Posterior cingulate gyrus (tissue), 11 donors: Measurements from ENCODE around the gene ATXN2.
"Not testable (repeated sequence)": the region's sequence is repeated elsewhere in the genome, so short reads cannot be mapped to it uniquely, and the experiment has no call there.

Experiments
- DNase-seq, 10 donors: peaks; one replicate each; pipeline versions ENCODE4 v3.0.0 to v3.0.0-alpha.2; 2020 to 2021; ENCODE audit warnings: mixed read lengths in 3 of 10
- intact Hi-C: fragments of 100-400 bp; cut with DNase I; formaldehyde crosslinking; loops from one replicate; pipeline ENCODE4 v1.15.1; 2023

ATXN2 gene

DNA sequence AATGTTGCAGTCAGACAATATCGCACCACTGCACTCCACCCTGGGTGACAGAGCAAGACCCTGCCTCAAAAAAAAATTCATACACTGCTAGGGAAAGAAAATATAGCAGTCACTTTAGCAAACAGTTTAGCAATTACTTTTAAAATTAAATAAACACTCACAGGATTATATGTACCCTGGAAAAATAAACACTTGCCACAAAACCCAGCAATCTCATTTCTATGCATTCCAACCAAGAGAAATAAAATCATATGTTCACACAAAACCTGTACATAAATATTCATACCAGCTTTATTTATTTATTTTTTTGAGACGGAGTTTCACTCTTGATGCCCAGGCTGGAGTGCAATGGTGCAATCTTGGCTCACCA, 20.2 kb downstream of the ATXN2 start:
- intact Hi-C loops: no loop called here
- no peak for DNase-seq

- intact Hi-C loops: no loop called here
- peak in 1 of 10 donors; percentile 41 for DNase-seq
Observed at GRCh38 chr12:111578276-111578970, 20.7 kb downstream of the ATXN2 start.

- intact Hi-C loops: no loop called here
- DNase-seq: no peak
Observed at GRCh38 chr12:111574797-111575443, 24.2 kb downstream of the ATXN2 start.

DNA sequence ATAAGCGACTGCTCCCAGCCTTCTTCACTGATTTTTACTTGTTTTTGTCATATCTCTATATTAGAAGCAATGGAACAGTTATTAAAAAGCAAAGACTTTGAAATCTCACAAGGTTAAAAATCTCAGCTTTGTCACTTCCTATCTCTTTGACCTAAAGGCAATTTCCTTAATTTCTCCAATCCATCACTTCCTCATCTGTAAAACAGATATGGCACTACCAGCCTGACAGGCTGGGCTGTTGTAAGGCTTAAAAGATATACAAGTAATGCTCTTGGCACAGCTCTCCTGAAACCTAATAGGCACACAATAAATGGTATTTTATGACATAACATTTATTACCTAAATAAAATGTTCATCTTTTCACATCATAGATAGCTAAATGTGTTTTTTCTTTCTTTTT, 25.6 kb downstream of the ATXN2 start:
- DNase-seq: no peak
- intact Hi-C loops: no loop called here

DNA sequence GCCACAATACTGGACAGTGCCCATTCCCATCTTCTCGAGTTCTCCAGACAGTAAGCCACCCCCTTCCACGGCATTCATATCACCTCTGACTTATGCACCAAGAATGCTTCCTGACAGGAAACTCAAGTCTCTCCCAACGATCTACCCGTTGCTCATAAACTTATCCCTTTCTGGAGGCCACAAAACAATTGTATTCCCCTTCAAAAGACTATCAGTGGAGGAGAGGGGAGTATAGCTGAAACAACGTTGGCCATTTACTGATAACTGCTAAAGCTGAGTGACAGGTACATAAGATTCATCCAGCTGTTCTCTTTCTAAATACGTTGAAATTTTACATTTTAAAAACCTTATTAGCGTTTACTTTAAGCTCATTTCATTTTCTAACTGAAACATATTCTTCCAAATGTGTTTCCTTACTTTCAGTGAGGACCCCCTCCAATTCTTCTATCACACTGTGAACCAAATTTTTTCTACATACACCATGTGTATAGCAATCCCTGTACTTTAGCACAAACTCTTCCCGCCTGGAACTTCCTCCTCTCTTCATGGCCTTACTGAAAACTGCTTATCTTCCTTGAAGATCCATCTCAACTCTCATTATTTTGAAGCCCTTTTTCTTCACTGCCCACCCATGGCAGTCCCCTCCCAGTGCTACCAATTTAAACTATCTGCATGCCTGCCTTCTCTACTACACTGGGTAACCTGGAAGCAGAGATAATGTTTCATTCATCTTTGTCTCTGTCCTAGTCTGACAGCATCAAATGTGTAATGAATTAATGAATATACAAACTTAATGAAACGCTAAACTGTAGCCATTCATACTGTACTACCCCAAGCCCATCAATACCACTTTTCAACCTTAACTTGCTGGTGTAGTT, 28.8 kb downstream of the ATXN2 start:
- intact Hi-C loops: no loop called here
- no peak for DNase-seq

GRCh38 chr12:111569363-111570083, 29.6 kb downstream of the ATXN2 start:
- DNase-seq: no peak
- intact Hi-C loops: no loop called here

DNA sequence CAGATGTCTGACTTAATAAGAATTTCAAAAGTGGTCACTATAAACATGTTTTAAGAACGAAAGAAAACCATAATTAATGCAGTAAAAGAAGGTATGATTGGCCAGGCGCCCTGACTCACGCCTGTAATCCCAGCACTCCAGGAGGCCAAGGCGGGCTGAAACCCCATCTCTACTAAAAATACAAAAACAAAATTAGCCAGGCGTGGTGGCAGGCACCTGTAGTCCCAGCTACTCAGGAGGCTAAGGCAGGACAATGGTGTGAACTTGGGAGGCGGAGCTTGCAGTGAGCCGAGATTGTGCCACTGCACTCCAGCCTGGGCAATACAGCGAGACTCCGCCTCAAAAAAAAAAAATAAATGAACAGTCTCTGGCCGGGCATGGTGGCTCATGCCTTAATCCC, 38.3 kb downstream of the ATXN2 start:
- intact Hi-C loops, DNase-seq: not testable (repeated sequence)

GRCh38 chr12:111558107-111558376, 41.1 kb downstream of the ATXN2 start:
- intact Hi-C loops: no loop called here
- DNase-seq: no peak

DNA sequence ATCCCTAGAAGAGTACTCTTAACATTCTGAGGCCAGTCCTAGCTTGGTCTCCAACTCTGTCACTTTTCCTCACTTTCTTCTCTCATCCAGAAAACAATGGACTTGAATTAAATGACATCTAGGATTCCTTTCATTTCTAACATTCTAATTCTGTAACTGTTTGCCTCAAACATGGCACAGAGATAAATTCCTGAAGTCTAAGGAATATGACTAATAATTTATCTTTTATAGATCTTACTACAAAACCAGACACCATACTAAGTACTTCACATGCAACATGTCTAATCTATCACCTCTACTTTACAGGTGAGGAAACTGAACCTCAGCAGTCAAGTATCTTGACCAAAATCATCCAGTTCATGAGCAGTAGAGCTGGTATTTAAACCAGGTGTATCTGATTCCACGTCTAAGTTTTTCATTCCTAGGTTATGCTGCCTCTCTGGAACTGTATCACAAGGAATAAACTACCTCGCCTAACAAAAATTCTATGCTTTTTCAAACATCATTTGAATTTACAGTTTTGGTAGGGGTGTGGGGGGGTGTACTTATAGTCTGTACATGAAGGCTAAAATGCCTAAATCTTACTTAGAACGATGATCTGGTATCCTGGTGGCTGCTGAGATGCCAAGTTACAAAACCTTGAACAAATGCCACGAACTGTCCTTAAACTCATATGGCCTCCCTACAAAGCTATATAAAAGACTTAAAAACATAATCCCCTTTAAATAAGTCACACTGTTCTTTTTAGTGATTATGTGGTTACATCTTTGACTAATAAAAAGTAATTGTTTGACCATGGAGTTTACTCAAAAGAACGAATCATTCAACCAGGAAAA, 41.6 kb downstream of the ATXN2 start:
- DNase-seq: no peak
- intact Hi-C loops: no loop called here

DNA sequence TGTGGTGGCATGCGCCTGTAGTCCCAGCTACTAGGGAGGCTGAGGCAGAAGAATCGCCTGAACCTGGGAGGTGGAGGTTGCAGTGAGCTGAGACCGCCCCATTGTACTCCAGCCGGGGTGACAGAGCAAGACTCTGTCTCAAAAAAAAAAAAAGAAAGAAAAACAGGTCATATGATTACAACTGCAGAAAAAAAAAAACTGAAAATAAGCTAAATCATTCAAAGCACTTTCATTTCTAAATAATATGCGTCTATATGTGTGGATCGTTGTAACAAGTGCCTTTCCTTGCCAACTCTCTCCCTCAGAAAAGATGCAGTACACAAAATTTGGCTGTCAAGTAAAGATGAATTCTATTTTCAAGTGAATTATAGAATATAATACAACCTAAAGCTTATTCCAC, 42.4 kb downstream of the ATXN2 start:
- DNase-seq: no peak
- intact Hi-C loops: no loop called here

DNA sequence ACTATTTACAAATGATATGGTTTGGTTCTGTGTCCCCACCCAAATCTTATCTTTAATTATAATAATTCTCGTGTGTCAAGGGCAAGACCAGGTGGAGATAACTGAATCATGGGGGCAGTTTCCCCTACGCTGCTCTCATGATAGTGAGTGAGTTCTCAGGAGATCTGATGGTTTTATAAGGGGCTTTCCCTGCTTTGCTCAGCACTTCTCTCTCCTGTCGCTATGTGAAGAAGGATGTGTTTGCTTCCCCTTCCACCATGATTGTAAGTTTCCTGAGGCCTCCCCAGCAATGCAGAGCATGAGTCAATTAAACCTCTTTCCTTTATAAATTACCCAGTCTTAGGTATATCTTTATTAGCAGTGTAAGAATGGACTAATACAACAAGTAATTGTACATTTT, 43.8 kb downstream of the ATXN2 start:
- intact Hi-C loops: not testable (repeated sequence)

DNA sequence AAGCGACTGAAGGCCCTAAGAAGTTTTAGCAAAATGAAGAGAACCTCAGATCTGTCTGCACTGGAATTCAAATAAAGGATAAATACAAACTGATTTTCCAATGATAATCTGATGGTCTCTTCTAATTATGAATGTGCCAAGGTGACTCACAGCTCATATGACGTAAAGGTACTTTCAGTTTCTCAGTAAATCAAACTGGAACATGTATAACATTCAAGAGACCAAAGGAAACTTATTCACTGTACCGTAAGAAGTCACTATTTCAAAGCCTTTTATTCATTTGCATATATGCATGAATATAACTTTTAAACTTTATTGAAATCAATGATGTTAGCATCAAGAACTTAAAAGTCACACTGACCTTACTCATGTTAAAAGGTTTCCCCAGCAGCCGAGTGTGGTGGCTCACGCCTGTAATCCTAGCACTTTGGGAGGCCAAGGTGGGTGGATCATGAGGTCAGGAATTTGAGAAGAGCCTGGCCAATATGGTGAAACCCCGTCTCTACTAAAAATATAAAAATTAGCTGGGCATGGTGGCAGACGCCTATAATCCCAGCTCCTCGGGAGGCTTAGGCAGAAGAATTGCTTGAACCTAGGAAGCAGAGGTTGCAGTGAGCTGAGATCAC, 52.2 kb downstream of the ATXN2 start:
- intact Hi-C loops: no loop called here

More for the DNA sequence above, 43.8 kb downstream of the ATXN2 start:
- not testable (repeated sequence) for DNase-seq

DNA sequence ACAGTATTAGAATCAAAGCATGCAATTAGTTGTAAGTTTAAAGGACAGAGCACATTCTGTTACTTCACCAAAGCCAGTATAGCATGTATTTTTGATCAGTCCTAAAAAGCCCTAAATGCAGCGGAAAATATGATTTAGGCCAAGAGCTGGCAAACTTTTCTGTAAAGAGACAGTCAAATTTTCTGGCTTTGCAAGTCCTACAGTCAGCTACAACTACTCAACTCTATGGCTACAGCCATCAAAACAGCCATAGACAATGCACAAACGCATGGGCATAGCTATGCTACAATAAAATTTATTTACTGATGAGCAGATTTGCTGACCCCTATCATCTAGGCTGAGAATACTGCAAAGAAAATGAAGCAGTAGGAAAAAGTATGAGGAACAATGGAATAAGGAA, 52.9 kb downstream of the ATXN2 start:
- intact Hi-C loops: no loop called here
- DNase-seq: no peak

More for the DNA sequence above, 52.2 kb downstream of the ATXN2 start:
- DNase-seq: no peak

DNA sequence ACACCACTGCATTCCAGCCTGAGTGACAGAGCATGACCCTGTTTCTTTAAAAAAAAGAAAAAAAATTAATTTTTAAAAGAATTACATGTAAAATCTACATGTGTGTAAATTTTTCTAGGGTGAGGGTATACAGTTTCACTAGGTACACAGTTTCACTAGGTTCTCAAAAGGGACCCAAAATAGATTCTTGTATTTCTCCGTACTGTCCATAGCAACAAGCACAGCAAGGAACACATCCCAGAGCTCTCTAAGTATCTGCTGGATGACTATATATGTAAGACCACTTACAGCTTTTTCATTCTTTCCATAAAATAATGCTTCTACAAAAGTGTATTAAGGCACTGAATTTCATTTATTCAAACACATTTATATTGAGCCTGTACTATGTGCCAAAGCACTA, 55.1 kb downstream of the ATXN2 start:
- intact Hi-C loops: no loop called here

DNA sequence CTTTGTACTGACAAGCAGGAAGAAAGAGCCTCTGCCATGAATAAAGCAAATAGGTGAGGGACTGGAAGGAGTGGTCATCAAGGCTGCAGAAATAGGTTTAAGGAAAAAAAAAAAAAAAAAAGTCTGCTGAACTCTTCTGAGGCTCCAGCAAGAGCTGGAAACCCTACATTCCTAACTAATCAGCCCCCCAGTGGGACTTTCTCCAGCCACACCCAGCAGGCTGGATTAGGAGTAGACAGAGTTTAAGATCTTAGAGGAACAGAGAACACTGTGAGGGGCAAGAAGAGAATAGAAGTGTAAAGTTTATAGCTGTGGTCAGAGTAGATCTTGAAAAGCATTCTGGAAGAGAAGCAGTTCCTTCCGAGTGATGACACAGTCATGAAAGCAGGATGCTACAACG, 66.4 kb downstream of the ATXN2 start:
- intact Hi-C loops: no loop called here
- DNase-seq: no peak

More for the DNA sequence above, 55.1 kb downstream of the ATXN2 start:
- no peak for DNase-seq

DNA sequence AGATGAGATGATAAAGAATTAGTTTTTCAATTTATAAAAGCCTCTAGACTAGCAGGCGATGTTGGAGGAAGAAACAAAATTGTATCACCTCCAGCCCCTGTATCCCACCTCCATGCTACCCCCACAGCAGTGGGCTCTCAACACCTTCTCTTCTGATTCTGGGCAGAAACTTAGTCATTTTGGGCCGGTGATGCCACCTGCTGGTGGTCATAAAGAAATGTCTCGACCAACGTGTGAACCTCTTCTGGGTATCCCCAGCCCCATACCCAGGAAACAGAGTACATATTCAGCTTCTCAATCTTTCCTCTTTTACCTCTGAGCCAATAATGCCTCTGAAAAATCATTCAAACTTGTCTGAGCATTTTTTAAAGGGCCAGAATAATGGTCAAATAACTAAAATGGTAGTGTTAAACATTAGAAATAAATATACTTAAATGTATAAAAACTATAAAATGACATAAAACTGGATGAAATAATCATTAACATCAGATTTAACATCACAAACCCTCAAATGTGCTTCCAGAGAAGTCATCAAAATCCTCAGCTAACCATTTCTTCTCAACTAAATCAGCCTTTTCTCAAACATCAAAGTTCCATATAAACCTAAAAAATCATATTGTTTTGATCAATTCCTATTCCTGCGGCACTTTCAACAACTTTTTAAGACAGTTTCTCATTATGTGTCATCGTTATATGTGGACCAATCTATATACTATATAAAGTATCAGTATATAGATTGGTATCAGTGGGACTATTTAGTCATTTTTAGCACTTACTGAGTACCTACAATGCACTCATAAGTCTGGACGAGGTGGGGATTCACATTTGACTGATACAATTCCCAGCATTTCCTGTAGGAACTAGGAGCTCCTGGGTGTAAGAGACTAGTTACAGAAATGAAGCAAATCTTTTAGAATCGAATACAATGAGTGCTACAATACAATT, 69.4 kb downstream of the ATXN2 start:
- intact Hi-C loops: loop anchor here (1.0 kb wide), 1 partner anchor 132 kb away; no protein-coding TSS in a partner anchor
- peak in 6 of 10 donors; percentile 32 to 90 (median 50) for DNase-seq

GRCh38 chr12:111523587-111524167, 75.4 kb downstream of the ATXN2 start:
- no peak for DNase-seq
- intact Hi-C loops: no loop called here

- no peak for DNase-seq
- intact Hi-C loops: no loop called here
Observed at GRCh38 chr12:111521801-111522200, 77.3 kb downstream of the ATXN2 start.
